ENCODE results near the gene STIM1. TPM values are rescaled to one million over a fixed set of nuclear protein-coding genes. Genes with fewer than 3 reads are reported as not detected.
"Not testable (repeated sequence)": the region's sequence is repeated elsewhere in the genome, so short reads cannot be mapped to it uniquely, and the experiment has no call there.

The STIM1 gene
- total RNA-seq, 1 donor from 2014 or later = 46.9 TPM

DNA sequence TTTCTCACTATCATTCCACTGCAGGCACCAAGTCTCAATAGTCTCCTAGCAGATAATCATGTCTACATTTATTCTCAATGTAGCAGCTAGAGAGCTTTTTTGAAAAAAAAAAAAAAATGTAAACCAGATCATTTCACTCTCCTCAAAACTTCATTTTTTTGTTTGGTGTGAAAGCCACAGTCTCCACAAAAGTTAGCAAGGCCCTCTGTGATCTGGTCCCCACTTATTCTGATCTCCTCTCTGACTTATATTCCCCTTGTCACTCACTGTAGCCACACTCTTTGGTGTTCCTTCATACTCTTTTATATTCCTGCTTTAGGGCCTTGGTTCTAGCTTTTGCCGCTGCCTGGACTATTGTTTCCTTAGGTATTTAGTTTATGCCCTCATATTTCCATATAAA lies 137.5 kb downstream of the STIM1 start:
- Mint-ChIP-seq H3K9me3 (ENCODE audit: unreplicated experiment) (peaks cover 24% of the 10 kb centered on the region), H3K4me3 (ENCODE audit: unreplicated experiment) (no peak overlapping the region), H3K27ac (ENCODE audit: unreplicated experiment) (no peak overlapping the region), H3K36me3 (ENCODE audit: unreplicated experiment) (peaks cover 17% of the 10 kb centered on the region), H3K27me3 (ENCODE audit: unreplicated experiment) (no peaks in the 10 kb centered on the region), H3K4me1 (ENCODE audit: unreplicated experiment) (peaks cover 9% of the 10 kb centered on the region)
- no peak for DNase-seq (ENCODE audit: extremely low spot score, unreplicated experiment)
- no peak for TF ChIP-seq CTCF (IDR thresholded peaks at IDR 0.05)

DNA sequence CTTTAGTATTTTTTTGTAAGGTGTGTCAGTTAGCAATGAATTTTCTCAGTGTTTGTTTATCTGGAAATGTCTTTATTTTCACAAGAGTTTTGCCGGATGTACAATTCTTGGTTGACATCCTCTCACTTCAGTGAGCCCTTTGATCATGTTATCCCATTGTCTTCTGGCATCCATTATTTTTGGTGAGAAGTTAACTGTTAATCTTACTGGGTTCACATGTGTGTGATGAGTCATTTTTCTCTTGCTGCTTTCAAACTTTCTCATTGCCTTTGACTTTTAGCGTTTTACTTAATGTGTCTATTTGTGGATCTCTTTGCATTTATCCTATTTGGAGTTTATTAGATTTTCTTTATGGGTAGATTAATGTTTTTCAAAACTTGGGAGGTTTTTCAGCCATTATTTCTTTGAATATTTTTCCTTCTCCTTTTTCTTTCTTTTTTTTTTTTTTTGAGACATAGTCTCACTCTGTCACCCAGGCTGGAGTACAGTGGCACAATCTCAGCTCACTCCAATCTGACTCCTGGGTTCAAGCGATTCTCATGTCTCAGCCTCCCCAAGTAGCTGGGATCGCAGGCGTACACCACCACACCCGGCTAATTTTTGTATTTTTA lies 138.7 kb downstream of the STIM1 start:
- H3K4me1 Mint-ChIP-seq (ENCODE audit: unreplicated experiment) = peaks cover 8% of the 10 kb centered on the region

DNA sequence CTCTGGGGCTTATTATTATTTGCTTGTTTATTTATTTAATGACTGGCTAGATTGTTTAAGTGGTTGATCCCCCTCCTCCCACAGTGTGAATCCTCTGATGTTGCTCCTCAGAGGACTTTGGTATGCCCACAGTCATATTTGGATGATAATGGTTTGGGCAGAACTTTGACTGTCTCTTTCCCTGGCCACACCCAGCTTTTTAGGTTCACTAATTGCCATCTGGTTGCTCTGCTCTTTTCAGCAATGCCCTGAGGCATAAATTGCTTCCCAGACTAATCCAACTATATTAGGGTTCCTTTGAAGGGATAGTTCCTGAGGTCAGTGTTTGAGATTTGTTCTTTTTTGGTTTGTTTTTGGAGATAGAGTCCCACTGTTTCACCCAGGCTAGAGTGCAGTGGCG lies 139.8 kb downstream of the STIM1 start:
- no peaks in the 10 kb centered on the region for H3K27me3 Mint-ChIP-seq (ENCODE audit: unreplicated experiment)
- H3K9me3 Mint-ChIP-seq (ENCODE audit: unreplicated experiment) = peaks cover 24% of the 10 kb centered on the region
- TF ChIP-seq CTCF (IDR thresholded peaks at IDR 0.05) = no peak
- DNase-seq (ENCODE audit: extremely low spot score, unreplicated experiment) = no peak
- H3K4me3 Mint-ChIP-seq (ENCODE audit: unreplicated experiment) = no peak overlapping the region
- H3K4me1 Mint-ChIP-seq (ENCODE audit: unreplicated experiment) = peaks cover 7% of the 10 kb centered on the region
- H3K36me3 Mint-ChIP-seq (ENCODE audit: unreplicated experiment) = peaks cover 16% of the 10 kb centered on the region
- H3K27ac Mint-ChIP-seq (ENCODE audit: unreplicated experiment) = no peak overlapping the region

More for the DNA sequence above, 138.7 kb downstream of the STIM1 start:
- Mint-ChIP-seq H3K4me3 (ENCODE audit: unreplicated experiment) (no peak overlapping the region), H3K27ac (ENCODE audit: unreplicated experiment) (no peak overlapping the region), H3K27me3 (ENCODE audit: unreplicated experiment) (no peaks in the 10 kb centered on the region), H3K36me3 (ENCODE audit: unreplicated experiment) (peaks cover 17% of the 10 kb centered on the region), H3K9me3 (ENCODE audit: unreplicated experiment) (peaks cover 25% of the 10 kb centered on the region)
- no peak for TF ChIP-seq CTCF (IDR thresholded peaks at IDR 0.05)
- DNase-seq (ENCODE audit: extremely low spot score, unreplicated experiment) = no peak

DNA sequence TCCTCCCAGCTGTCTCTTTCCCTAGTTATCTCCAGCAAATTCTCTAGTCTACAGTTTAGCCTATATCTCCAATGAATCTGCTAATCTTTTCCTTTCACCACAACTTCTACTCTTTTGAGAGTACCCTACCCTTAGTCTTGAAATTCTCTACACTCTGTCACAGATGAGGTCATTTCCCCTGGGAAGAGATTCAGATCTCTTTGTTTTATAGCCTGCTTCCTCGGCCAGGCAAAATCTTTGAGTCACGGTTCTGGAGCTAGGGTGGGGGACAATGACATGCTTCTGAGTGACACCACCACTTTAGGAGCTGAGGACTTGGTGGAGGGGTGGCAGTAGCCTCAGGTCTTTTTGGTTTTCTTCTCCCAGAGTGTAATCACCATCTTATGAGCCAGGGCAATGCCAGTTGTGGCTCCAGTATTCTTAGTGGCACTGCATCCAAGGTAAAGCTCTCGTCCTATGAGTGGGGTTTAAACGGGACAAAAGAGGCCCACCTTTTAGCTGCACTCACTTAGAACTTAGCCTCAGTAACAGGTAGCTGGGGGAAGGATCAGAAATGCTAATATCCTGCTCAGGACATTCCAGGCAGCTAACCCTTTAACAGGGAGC lies 140.6 kb downstream of the STIM1 start:
- H3K9me3 Mint-ChIP-seq (ENCODE audit: unreplicated experiment) = peaks cover 22% of the 10 kb centered on the region
- no peak for TF ChIP-seq CTCF (IDR thresholded peaks at IDR 0.05)
- no peak for DNase-seq (ENCODE audit: extremely low spot score, unreplicated experiment)
- H3K27ac Mint-ChIP-seq (ENCODE audit: unreplicated experiment) = no peak overlapping the region
- peaks cover 7% of the 10 kb centered on the region for H3K4me1 Mint-ChIP-seq (ENCODE audit: unreplicated experiment)
- H3K36me3 Mint-ChIP-seq (ENCODE audit: unreplicated experiment) = peaks cover 16% of the 10 kb centered on the region
- no peaks in the 10 kb centered on the region for H3K27me3 Mint-ChIP-seq (ENCODE audit: unreplicated experiment)
- H3K4me3 Mint-ChIP-seq (ENCODE audit: unreplicated experiment) = no peak overlapping the region

DNA sequence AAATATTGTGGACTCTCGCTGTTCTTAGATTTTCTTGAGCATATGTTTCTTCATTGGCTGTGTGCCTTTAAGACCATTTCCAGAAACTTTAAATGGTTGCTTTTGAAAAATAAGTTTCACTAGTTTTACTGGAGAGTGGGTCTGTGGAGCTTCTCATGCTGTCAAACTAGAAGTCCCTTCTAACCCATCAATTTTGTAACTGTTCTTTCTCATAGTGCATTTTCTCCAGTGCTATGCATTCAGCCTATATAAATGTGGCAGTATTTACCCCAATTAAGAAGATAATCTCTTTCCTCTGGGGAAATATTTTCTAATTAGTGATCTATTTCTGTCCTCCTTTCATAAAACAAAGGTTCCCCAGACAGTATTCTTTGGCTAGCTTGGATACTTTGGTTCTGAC lies 141.2 kb downstream of the STIM1 start:
- H3K36me3 Mint-ChIP-seq (ENCODE audit: unreplicated experiment) = peaks cover 16% of the 10 kb centered on the region
- no peak overlapping the region for H3K27ac Mint-ChIP-seq (ENCODE audit: unreplicated experiment)
- no peak for DNase-seq (ENCODE audit: extremely low spot score, unreplicated experiment)
- H3K9me3 Mint-ChIP-seq (ENCODE audit: unreplicated experiment) = peaks cover 22% of the 10 kb centered on the region
- H3K27me3 Mint-ChIP-seq (ENCODE audit: unreplicated experiment) = no peaks in the 10 kb centered on the region
- peaks cover 7% of the 10 kb centered on the region for H3K4me1 Mint-ChIP-seq (ENCODE audit: unreplicated experiment)
- H3K4me3 Mint-ChIP-seq (ENCODE audit: unreplicated experiment) = no peak overlapping the region
- no peak for TF ChIP-seq CTCF (IDR thresholded peaks at IDR 0.05)

DNA sequence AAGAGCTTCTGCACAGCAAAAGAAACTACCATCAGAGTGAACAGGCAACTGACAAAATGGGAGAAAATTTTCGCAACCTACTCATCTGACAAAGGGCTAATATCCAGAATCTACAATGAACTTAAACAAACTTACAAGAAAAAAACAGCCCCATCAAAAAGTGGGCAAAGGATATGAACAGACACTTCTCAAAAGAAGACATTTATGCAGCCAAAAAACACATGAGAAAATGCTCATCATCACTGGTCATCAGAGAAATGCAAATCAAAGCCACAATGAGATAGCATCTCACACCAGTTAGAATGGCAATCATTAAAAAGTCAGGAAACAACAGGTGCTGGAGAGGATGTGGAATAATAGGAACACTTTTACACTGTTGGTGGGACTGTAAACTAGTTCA lies 149.3 kb downstream of the STIM1 start:
- not testable (repeated sequence) for H3K27me3 Mint-ChIP-seq (ENCODE audit: unreplicated experiment); H3K9me3 Mint-ChIP-seq (ENCODE audit: unreplicated experiment); H3K27ac Mint-ChIP-seq (ENCODE audit: unreplicated experiment); H3K36me3 Mint-ChIP-seq (ENCODE audit: unreplicated experiment); H3K4me3 Mint-ChIP-seq (ENCODE audit: unreplicated experiment); H3K4me1 Mint-ChIP-seq (ENCODE audit: unreplicated experiment); DNase-seq (ENCODE audit: extremely low spot score, unreplicated experiment)
